Body of pancreas (tissue), 4 donors: ENCODE results near the gene ZCWPW2.

Experiments used
- CTCF ChIP-seq, 7 experiments: fragments of 450-650 bp in 4 of 7; fragments of 200-600 bp in 3 of 7; sonication (generic) in 3 of 7; IDR thresholded peaks; one replicate each; pipeline ENCODE4 v1.5.1; 2016 to 2019; ENCODE audit warnings: antibody characterized with exemption in 7 of 7
- POLR2A ChIP-seq, 3 donors: fragments of 450-650 bp; IDR thresholded peaks; one replicate each; pipeline ENCODE4 v1.6.1; 2016; ENCODE audit warnings: antibody characterized with exemption in 3 of 3, mild to moderate bottlenecking in 2 of 3

- peak in 3 of 7 experiments; percentile 18 to 44 (median 31) for TF ChIP-seq CTCF (IDR thresholded peaks at IDR 0.05)
- TF ChIP-seq POLR2A (IDR thresholded peaks at IDR 0.05) = peak; percentile 90 to 94 (median 94)
Observed at GRCh38 chr3:28348629-28349468, at the start of gene ZCWPW2, which contains the start of gene AZI2.
